OCI-LY7 (cell line): ENCODE data around the gene RPS4Y1. TPM values are rescaled to one million over a fixed set of nuclear protein-coding genes. Genes with fewer than 3 reads are reported as not detected.

ENCODE experiments used
- BruUV-seq: library from RNA; stranded (reverse); fragments of 400-500 nt; replicated peaks from 2 replicates; lab custom pipeline; 2021; lab: Mats Ljungman, UMichigan
- CTCF ChIA-PET: fragments of 300-600 bp; sonication (Branson Sonifier 250); formaldehyde crosslinking; loops from one replicate; lab custom pipeline; 2022; ENCODE audit warnings: antibody characterized with exemption; ENCODE audit not compliant: unreplicated experiment; lab: Charles Lee
- POLR2A ChIA-PET: fragments of 300-600 bp; sonication (Branson Sonifier 250); formaldehyde crosslinking; loops from one replicate; lab custom pipeline; 2022; ENCODE audit warnings: antibody characterized with exemption; lab: Charles Lee
- DNase-seq: peaks from one replicate; pipeline ENCODE4 v3.0.0-alpha.2; 2015; ENCODE audit warnings: low spot score
- H2AFZ ChIP-seq: fragments of 200-600 bp; sonication (generic), shearing (Covaris generic); 2 replicates; pipeline ENCODE4 v1.6.1; 2014; ENCODE audit warnings: mild to moderate bottlenecking, antibody characterized with exemption, low read length, moderate library complexity
- H3K27ac ChIP-seq: fragments of 200-600 bp; sonication (generic); 2 replicates; pipeline ENCODE4 v1.5.1; 2014; ENCODE audit warnings: mixed run types, low read depth, mild to moderate bottlenecking, moderate library complexity, low read length, inconsistent platforms; ENCODE audit not compliant: poor library complexity, severe bottlenecking
- H3K36me3 ChIP-seq: fragments of 200-600 bp; sonication (generic); 2 replicates; pipeline ENCODE4 v1.6.1; 2014; ENCODE audit warnings: mild to moderate bottlenecking, antibody characterized with exemption, low read length, moderate library complexity, mixed read lengths; ENCODE audit not compliant: insufficient read depth
- H3K4me1 ChIP-seq: fragments of 200-600 bp; sonication (generic); 2 replicates; pipeline ENCODE4 v1.5.1; 2014; ENCODE audit warnings: mild to moderate bottlenecking, low read length; ENCODE audit not compliant: insufficient read depth, poor library complexity, severe bottlenecking
- H3K4me2 ChIP-seq: fragments of 200-600 bp; sonication (generic); 2 replicates; pipeline ENCODE4 v1.6.1; 2014; ENCODE audit warnings: mild to moderate bottlenecking, low read length
- H3K4me3 ChIP-seq: fragments of 200-600 bp; sonication (generic); 2 replicates; pipeline ENCODE4 v1.5.1; 2014; ENCODE audit warnings: mild to moderate bottlenecking, low read depth, low read length; ENCODE audit not compliant: poor library complexity, severe bottlenecking
- H3K79me2 ChIP-seq: fragments of 200-600 bp; sonication (generic); 2 replicates; pipeline ENCODE4 v1.6.1; 2016; ENCODE audit warnings: low read depth, mild to moderate bottlenecking, low read length, moderate library complexity, mixed read lengths; ENCODE audit not compliant: insufficient read depth
- H3K9me2 ChIP-seq: fragments of 200-600 bp; sonication (generic); 2 replicates; pipeline ENCODE4 v1.6.1; 2016; ENCODE audit warnings: mild to moderate bottlenecking, low read length, mixed read lengths; ENCODE audit not compliant: insufficient read depth
- H3K9me3 ChIP-seq: fragments of 200-600 bp; sonication (generic); 2 replicates; pipeline ENCODE4 v1.6.1; 2014; ENCODE audit warnings: mild to moderate bottlenecking, mixed run types, low read length, mixed read lengths
- H4K20me1 ChIP-seq: fragments of 200-600 bp; sonication (generic); 2 replicates; pipeline ENCODE4 v1.6.1; 2014; ENCODE audit warnings: mild to moderate bottlenecking, antibody characterized with exemption, low read length, moderate library complexity, mixed read lengths; ENCODE audit not compliant: insufficient read depth
- CTCF ChIP-seq: fragments of 200-600 bp; sonication (generic); conservative IDR thresholded peaks from 2 replicates; pipeline ENCODE4 v1.5.1; 2014; ENCODE audit warnings: mild to moderate bottlenecking, antibody characterized with exemption, low read length, moderate library complexity, mixed read lengths
- EZH2phosphoT487 ChIP-seq: fragments of 200-600 bp; sonication (generic); IDR thresholded peaks from 2 replicates; pipeline ENCODE4 v1.6.1; 2018; ENCODE audit warnings: low read depth, borderline replicate concordance, mild to moderate bottlenecking, mixed run types, antibody characterized with exemption, low read length, moderate library complexity, mixed read lengths
- intact Hi-C: fragments of 100-400 bp; cut with micrococcal nuclease; formaldehyde crosslinking; loops from one replicate; pipeline ENCODE4 v1.10.0; 2022; ENCODE audit not compliant: unreplicated experiment
- total RNA-seq, 2 experiments: library from RNA; depleted of rRNA in 1 of 2; stranded (reverse); fragments of >200 nt in 1 of 2; shearing (Covaris generic) in 1 of 2; gene quantifications; 2 replicates each; pipeline ENCODE4 v1.2.3, GENCODE V29; 2014 to 2022

The RPS4Y1 gene
- total RNA-seq, 2 experiments from 2014 or later: 196 to 283 TPM

GRCh38 chrY:2883561-2883960 lies 42.2 kb downstream of the RPS4Y1 start:
- TF ChIP-seq CTCF: no peak
- no peak for TF ChIP-seq EZH2phosphoT487
- intact Hi-C loops: no loop called here
- peaks cover 15% of the 10 kb centered on the region for H3K4me1 ChIP-seq
- ChIA-PET CTCF (no interaction called here), POLR2A (no interaction called here)
- no peak for DNase-seq
- H3K4me3 ChIP-seq: no peak overlapping the region
- no peaks in the 10 kb centered on the region for H3K79me2 ChIP-seq
- no peaks in the 10 kb centered on the region for H3K9me3 ChIP-seq
- H3K9me2 ChIP-seq: no peaks in the 10 kb centered on the region
- peak overlapping the region; percentile 76 for H2AFZ ChIP-seq
- H3K4me2 ChIP-seq: peak overlapping the region; percentile 32
- no peaks in the 10 kb centered on the region; the same call in 1 of the 2 replicates for H3K36me3 ChIP-seq
- H4K20me1 ChIP-seq: no peaks in the 10 kb centered on the region
- BruUV-seq: no TSS peak
- H3K27ac ChIP-seq: no peak overlapping the region

- POLR2A ChIA-PET: interaction anchor here (0.6 kb wide), 1 partner anchor 172 kb away, joined by 4 read pairs; no protein-coding TSS in a partner anchor
- DNase-seq: no peak
- intact Hi-C loops: no loop called here
Observed at GRCh38 chrY:2885880-2886279, 44.5 kb downstream of the RPS4Y1 start.

More at GRCh38 chrY:2885880-2886279, 44.5 kb downstream of the RPS4Y1 start:
- Histone ChIP-seq H2AFZ (no peak overlapping the region), H3K4me1 (peaks cover 10% of the 10 kb centered on the region), H3K9me3 (no peaks in the 10 kb centered on the region), H3K27ac (no peak overlapping the region), H3K4me2 (no peak overlapping the region), H3K4me3 (no peak overlapping the region), H3K36me3 (no peaks in the 10 kb centered on the region), H3K79me2 (no peaks in the 10 kb centered on the region), H4K20me1 (no peaks in the 10 kb centered on the region), H3K9me2 (no peaks in the 10 kb centered on the region)
- no peak for TF ChIP-seq CTCF
- no peak for TF ChIP-seq EZH2phosphoT487
- CTCF ChIA-PET: no interaction called here
- BruUV-seq: no TSS peak
